GM21528 (cell line): ENCODE measurements around the gene TESK1.
"Not testable (repeated sequence)": the region's sequence is repeated elsewhere in the genome, so short reads cannot be mapped to it uniquely, and the experiment has no call there.

Experiments used
- ATAC-seq: cut with Tn5 transposase; IDR thresholded peaks from one replicate; pipeline ENCODE4 v1.9.1; 2021; ENCODE audit warnings: mild to moderate bottlenecking, moderate library complexity; ENCODE audit not compliant: unreplicated experiment, low FRiP score

The TESK1 gene

DNA sequence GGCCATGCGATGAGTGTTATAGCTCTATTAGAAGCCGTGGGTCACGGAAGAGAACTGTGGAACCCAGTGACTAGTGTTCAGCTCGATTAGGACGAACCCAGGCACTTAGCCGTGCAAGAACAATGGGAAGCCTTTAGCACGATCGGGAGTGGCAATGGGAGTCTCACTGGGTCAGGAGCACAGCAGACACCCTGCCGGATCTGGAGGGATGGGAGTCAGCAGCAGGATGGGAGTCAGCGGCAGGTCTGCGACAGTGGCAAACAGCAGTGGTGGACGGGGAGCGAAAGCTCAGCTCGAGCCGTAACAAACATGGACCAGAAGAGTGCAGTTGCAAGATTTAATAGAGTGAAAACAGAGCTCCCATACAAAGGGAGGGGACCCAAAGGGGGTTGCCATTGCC lies 35.4 kb downstream of the TESK1 start:
- ATAC-seq: not testable (repeated sequence)

DNA sequence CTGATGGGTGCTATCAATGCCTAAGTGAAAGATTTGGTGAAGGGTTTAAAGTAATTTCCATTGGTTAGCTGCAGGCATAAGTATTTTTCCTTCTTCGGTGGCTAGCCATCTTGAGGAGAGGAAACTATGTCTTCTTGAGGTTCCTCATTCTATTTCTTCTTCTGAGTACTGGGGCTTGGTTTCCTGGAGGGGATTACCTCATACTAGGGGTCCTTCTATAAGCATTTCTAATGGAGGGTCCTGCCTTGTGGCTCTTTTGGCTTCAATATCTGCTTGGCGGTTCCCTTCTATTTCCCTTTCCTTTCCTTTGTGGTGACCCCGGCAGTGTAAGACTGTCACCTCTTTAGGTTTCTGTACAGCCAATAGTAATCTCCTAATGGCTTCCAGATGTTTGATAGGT lies 36.4 kb downstream of the TESK1 start:
- not testable (repeated sequence) for ATAC-seq

DNA sequence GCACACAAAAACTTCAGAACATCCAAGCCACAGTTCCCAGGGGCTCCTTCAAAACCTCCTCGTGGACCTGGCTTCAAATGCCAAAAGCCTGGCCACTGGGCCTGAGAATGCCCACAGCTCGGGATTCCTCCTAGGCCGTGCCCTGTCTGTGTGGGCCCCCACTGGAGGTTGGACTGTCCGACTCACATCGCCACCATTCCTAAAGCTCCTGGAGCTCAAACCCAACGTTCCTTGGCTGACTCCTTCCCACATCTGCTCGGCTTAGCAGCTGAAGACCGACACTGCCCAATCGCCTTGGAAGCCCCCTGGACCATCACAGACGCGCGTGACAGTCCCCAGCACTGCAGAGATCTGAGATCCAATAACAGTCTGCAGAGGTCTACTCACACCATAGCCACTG lies 38.0 kb downstream of the TESK1 start:
- ATAC-seq: no peak

DNA sequence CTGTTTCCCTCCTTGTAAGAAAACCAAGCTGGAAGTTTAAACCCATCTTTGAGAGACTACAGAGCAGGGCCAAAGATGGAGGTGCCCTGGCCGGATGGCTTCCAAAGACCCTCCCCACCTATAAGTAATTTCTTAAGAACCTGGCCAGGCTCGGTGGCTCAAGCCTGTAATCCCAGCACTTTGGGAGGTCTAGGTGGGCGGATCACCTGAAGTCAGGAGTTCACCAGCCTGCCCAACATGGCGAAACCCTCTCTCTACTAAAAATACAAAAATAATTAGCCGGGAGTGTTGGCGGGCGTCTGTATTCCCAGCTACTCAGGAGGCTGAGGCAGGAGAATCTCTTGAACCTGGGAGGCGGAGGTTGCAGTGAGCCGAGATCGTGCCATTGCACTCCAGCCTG lies 40.7 kb downstream of the TESK1 start:
- ATAC-seq: not testable (repeated sequence)

DNA sequence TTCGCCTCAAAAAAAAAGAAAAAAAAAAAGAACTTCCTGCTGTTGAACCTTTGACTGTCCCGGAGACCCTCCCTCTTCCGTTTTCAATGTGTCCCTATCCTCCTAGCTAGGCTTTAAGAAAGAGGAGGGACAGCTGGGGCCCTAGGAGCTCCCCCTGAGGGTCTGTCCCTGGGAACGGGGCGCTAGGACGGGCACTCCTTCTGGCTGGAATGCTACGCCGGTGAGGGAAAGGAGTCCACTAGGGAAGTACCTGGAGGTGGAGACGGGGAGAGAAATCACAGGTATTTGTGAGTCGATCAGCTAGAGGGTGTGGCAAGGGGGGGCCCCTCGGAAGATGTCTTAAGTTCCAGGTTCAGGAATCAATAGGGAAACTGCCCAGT lies 41.1 kb downstream of the TESK1 start:
- ATAC-seq: peak; percentile 3

DNA sequence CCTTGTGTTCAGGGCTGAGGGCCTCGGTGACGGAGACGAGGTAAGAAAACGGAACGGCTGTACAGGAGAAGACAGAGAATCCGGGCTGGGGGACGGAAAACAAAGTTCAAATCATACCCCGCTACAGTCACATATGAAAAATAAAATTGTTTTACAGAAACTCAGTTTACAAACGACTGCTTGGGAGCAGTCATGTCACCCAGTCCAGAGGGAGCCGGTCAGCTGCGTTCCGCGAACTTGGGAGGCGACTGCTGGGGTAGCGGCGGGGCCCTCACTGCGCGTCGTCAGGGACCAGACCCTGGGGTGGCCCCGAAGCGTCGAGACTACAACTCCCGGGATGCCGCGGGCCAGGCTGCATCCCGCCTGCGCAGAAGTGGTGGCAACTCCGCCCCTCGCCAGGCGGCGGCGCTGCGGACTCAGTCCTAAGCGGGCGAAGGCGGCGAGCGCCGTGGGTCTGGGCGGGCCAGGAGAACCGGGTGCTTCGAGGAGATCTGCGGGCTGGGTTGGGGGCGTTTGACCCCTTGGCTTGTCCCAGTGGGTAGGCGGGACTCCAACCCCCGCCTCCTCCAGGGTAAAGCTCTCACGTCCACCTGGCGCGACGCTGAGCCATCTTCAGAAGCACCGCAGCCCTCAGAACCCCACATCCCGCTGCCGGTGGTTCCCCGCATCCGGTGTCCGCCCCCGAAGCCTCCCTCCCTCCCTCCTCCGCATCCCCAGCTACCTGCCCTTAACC lies 41.6 kb downstream of the TESK1 start:
- peak; percentile 80 for ATAC-seq

DNA sequence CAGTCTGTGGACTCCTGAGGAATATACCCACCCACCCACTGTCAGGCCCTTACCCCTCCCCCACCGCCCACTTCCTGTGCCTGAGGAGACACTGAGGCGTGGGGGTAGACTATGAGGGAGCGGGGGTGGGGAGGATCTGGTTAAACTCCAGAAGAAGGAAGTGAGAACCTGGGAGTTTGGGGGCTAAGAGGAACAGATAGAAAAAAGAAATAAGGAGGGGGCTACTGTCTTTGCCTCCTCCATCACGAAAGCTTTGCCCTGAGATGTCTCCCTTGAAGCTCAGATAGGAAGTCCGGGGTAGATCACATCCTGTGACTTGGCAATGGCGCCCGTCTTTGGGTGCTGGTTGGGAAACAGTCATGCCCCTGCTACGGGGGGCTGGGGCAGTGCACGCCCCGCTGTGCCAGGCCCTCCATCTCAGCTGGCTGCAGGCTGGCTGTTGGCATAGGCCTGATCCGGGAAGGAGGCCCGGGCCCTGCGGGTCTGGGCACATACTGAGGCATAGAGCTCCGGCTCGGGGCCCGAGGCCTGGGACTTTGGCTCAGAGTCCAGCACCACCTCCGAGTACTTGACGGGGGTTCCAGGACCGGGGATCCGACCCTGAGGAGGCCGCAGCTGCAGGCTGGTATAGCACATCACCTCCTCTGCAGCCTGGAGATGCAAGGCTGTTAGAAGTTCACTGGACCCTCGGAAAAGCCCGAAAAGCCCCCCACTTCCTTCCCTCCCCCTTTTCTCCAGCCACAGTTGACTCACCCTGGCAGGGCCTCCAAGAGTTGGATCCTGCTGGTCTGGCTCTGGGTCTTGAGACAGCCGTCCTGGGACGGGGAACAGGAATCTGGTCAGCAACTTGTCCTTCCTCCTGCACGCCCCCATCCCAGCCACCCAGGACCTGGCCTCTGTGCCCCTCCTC lies 44.6 kb downstream of the TESK1 start:
- ATAC-seq: no peak

DNA sequence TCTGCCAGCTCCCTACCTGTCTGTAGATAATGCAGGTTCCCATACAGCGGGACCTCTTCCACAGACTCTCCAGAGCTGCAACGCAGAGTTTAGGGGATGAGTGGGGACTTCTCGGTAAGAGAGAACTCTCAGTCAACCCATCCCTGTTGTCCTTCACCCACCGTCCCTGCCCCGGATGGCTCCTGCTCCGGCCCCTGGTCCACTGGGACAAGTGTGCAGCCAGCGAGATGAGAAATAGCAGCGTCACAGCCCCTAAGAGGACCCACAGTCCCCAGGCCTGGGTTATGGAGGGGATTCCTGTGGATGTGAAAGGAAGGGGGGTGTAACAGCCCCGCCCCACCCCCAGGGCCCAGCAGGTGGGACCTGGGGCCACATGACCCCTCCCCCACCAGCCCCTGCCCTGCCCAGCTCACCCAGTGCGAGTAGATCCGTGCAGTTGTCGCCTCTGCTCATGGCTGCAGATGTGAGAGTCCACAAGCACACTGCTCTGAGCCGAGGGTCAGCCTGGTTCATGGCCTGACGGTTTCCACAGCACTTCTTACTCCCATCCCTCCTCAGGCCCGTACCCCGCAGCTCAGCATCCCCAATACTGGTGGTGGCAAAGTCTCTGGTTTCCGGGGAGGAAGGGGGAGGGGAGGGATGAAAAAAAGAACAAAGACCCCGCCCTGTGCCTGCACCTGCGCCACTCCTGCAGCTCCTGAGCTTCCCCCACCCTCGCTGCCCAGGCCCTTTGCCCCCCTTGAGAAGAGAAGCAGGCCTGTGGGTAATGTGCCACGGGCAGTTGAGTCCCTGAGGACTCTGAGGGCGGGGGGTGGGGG lies 45.5 kb downstream of the TESK1 start, which contains the start of gene SIT1:
Gene SIT1, minus strand, starts transcription at position 591 of the 818 bp plus-strand sequence. Its CDS starts 78 bp downstream, at position 513.
- no peak for ATAC-seq

DNA sequence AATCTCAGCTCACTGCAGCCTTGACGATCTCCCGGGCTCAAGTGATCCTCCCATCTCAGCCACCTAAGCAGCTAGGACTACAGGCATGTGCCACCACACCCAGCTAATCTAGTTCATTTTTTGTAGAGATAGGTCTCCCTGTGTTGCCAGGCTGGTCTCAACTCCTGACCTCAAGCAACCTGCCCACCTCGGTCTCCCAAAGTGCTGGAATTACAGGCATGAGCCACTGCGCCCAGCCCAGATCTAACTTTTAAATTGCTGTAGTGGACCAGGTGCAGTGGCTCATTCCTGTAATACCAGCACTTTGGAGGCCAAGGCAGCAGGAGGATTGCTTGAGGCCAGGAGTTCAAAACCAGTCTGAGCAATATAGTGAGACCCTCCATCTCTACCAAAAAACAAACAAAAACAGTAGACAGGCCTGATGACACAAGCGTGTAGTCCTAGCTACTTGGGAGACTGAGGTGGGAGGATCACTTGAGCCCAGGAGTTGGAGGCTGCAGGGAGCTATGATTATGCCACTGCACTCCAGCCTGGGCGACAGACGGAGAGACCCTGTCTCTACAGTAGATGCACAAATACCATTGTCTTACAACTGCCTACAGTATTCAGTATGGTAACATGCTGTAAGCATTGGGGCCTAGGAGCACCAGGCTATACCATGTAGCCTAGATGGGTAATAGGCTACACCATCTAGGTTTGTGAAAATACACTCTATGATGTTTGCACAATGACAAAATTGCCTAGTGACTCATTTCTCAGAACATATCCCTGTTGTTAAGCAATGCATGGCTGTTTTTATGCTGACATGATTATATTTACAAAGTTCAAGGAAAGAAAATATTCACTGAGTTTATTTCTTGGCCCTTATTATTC lies 47.1 kb downstream of the TESK1 start:
- ATAC-seq: no peak

DNA sequence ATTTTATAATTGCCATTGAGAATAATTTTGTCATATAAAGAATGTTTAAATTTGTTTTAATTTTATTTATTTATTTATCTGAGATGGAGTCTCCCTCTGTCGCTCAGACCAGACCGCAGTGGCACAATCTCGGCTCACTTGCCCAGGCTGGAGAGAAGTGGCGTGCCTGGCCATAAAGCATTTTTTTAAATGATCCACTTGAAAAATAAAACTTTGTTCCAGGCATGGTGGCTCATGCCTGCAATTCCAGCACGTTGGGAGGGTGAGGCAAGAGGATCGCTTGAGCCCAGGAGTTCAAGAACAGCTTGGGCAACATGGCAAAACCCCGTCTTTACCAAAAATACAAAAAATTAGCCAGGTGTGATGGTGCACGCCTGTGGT lies 47.8 kb downstream of the TESK1 start:
- ATAC-seq: no peak

DNA sequence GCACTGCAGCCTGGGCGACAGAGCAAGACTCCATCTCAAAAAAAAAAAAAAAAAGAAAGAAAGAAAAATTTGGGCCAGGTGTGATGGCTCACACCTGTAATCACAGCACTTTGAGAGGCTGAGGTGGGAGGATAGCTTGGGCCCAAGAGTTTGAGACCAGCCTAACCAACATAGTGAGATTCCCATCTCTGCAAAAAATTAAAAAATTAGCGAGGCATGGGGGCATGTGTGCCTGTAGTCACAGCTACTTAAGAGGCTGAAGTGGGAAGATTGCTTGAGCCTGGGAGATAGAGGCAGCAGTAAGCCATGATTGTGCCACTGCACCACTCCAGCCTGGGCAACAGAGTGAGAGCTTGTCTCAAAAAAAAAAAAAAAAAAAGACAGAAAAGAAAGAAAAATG lies 48.5 kb downstream of the TESK1 start:
- no peak for ATAC-seq

DNA sequence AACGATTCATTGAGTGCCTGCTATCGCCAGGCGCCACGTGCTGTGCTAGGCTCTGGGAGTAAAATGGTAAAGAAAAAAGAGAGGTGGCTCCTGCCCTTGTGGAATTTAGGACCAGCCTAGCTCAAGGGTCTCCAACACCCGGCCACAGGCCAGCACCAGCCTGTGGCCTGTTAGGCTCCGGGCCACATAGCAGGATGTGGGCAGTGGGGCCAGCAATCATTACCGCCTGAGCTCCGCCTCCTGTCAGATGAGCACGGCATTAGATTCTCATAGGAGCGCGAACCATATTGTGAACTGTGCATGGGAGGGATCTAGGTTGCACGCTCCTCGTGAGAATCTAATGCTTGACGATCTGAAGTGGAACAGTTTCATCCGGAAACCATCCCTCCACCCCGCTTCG lies 51.3 kb downstream of the TESK1 start:
- ATAC-seq: no peak

DNA sequence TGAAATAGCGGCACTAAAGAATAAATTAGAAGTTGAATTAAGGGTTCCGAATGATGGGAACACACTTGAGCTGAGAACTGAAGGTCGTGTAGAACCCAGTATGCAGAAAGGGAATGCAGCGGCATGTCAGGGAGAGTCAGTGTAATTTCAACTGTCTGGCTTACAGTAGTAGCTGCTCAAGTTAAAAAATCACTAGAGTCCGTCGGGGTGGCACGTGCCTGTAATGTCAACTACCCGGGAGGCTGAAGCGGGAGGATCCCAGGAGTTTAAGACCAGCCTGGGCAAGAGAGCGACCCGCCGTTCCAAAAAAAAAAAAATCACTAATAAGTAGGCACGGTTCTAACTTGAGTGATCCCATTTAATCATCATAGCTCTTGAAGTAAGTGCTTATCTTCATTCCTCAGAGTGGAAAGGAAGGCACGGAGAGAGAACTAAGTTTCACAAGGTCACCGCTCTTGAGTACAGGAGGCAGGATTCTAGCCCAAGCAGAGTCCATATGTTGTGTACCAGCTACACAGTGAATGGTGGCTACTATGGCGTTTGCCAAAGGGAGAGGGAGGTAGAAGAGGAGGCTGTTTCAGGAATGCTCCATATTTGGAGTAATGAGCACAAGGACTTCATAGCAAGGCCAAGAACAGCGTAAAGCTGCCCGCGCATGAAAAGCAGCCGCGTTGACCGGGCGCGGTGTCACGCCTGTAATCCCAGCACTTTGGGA lies 51.9 kb downstream of the TESK1 start:
- ATAC-seq: no peak

DNA sequence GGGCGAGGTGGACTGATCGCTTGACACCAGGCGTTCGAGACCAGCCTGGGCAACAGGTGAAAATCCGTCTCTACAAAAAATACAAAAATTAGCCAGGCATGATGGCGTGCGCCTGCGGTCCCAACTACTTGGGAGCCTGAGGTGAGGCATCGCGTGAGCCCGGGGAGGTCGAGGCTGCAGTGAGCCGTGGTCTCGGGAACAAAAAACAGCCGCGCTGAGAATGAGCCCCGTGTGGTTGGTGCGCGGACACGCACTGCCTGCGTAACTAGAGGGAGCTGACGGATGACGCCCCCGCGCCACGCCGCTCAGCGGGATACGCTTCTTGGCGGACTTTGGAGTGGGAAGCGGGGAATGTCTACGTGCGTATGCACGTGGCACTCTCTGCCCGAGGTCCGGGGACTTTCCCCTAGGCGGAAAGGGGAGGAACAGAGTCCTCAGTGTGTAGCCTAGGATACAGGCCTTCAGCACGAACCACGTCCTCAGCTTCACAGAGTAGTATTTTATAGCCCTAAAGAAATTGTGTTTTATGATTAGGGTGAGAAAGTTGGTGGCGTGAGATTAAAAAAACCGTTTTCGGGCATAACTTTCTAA lies 52.6 kb downstream of the TESK1 start, which contains the start of gene RMRP:
Gene RMRP, minus strand, starts transcription at position 474 of the 591 bp plus-strand sequence.
- peak; percentile 86 for ATAC-seq

DNA sequence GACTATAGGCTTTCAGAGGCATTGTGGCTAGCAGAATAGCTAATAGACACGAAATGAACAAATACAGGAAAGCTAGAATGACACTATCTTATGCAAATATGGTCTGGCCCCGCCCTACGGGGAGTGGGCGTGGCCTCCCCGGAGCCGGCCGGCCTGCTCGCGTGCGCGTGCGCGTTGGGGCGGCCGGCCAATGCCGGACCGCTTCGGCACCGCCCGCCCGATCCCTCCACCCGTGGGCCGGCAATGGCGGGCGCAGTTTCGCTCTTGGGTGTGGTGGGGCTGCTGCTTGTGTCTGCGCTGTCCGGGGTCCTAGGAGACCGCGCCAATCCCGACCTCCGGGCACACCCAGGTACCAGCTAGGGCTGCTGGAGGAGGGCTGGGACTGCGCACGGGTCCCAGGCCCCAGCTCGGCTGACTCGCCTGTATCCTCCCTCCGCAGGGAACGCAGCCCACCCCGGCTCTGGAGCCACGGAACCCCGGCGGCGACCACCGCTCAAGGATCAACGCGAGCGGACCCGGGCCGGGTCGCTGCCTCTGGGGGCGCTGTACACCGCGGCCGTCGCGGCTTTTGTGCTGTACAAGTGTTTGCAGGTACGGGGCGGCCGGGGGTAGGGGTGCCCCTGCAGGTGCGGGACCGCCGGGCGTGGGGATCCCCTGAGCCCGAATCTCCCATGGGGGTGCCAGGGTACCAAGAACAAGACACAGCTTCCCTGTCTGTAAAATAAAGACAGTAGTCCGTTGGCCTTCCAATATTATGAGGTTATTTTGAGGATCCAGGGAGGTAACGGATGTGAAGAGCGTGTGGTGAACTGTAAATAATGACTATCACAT lies 53.3 kb downstream of the TESK1 start, which contains the start of gene CCDC107:
Gene CCDC107, plus strand, starts transcription at position 156 of the 831 bp plus-strand sequence. Its CDS starts 88 bp downstream, at position 244.
- ATAC-seq: peak; percentile 54

DNA sequence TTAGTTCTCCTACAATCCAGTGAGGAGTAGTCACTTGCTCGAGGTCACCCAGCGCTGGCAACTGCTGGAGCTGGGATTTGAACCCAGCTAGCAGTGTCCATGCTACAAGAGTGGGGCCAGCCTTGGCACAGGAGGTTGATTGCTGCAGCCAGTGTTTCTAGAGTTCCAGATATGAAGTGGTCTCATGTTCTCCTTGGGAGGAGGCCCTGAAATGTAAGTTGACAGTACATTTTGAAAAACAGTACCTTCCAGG lies 53.8 kb downstream of the TESK1 start:
- peak; percentile 0 for ATAC-seq

DNA sequence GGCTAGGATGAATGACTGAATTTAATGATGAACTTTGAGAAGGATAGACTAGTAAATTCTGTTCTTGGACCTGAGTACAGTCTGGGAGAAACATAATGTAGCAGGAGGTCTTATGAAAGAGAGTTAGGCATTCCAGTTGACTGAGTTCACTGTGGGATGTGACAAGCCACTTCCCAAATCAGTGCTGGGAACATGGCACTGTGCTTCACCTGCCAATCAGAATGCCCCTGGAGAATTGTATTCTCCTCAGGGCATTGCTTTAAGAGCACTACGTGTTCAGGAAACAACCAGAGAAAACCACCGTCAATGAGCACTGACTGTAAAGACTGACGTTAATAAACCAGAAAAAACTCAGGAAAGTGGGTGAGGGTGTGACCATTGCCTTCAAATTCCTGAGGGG lies 54.3 kb downstream of the TESK1 start:
- ATAC-seq: no peak
